Measurements from ENCODE around the gene ACOT12.

- no peak for TF ChIP-seq GATA2 (IDR thresholded peaks at IDR 0.05; ENCODE audit: low read depth, low read length)
- TF ChIP-seq GATA3 (IDR thresholded peaks at IDR 0.05; ENCODE audit: low read depth, low read length): no peak
These were observed 33.3 kb downstream of the ACOT12 start for GRCh38 chr5:81360640-81361039.
